Fibroblast of lung (primary cell): ENCODE results near the gene THRAP3. TPM values are rescaled to one million over a fixed set of nuclear protein-coding genes. Genes with fewer than 3 reads are reported as not detected.

Source experiments
- DNase-seq, 2 donors: peaks; one replicate each; pipeline versions ENCODE4 v3.0.0 to v3.0.0-alpha.2; 2010; ENCODE audit warnings: low read depth in 2 of 2
- H2AFZ ChIP-seq: 2 replicates; pipeline ENCODE4 v1.5.1; 2012; ENCODE audit warnings: low read length, control low read depth, inconsistent platforms
- H3K27ac ChIP-seq: 2 replicates; pipeline ENCODE4 v1.5.1; 2011; ENCODE audit warnings: low read length, control low read depth; ENCODE audit not compliant: insufficient read depth
- H3K27me3 ChIP-seq: 2 replicates; pipeline ENCODE4 v1.5.1; 2011; ENCODE audit warnings: mild to moderate bottlenecking, low read length; ENCODE audit not compliant: control insufficient read depth, insufficient read depth
- H3K36me3 ChIP-seq: 2 replicates; pipeline ENCODE4 v1.5.1; 2011; ENCODE audit warnings: low read length; ENCODE audit not compliant: control insufficient read depth, insufficient read depth
- H3K4me1 ChIP-seq: 2 replicates; pipeline ENCODE4 v1.5.1; 2011; ENCODE audit warnings: low read length; ENCODE audit not compliant: control insufficient read depth, insufficient read depth; ENCODE audit errors: extremely low read depth
- H3K4me2 ChIP-seq: 2 replicates; pipeline ENCODE4 v1.5.1; 2011; ENCODE audit warnings: low read length, control low read depth; ENCODE audit not compliant: insufficient read depth; ENCODE audit errors: extremely low read depth
- H3K4me3 ChIP-seq, 4 experiments: fragments of 200-600 bp in 1 of 4; sonication (generic) in 1 of 4; replicated peaks in 1 of 4; 2 replicates each; pipeline ENCODE4 v1.5.1; 2011 to 2016; ENCODE audit warnings: low read length in 4 of 4, low read depth in 3 of 4, mild to moderate bottlenecking in 3 of 4, control low read depth in 2 of 4, inconsistent platforms in 1 of 4, mixed read lengths in 1 of 4; ENCODE audit not compliant: insufficient read depth in 1 of 4; ENCODE audit errors: control extremely low read depth in 1 of 4
- H3K79me2 ChIP-seq: 2 replicates; pipeline ENCODE4 v1.5.1; 2012; ENCODE audit warnings: mild to moderate bottlenecking, low read length, inconsistent platforms; ENCODE audit not compliant: control insufficient read depth, insufficient read depth
- H3K9ac ChIP-seq: 2 replicates; pipeline ENCODE4 v1.5.1; 2011; ENCODE audit warnings: mild to moderate bottlenecking, low read length, control low read depth; ENCODE audit not compliant: insufficient read depth
- H3K9me3 ChIP-seq: 2 replicates; pipeline ENCODE4 v1.5.1; 2012; ENCODE audit warnings: low read depth, low read length; ENCODE audit not compliant: control insufficient read depth, insufficient read depth
- H4K20me1 ChIP-seq: 2 replicates; pipeline ENCODE4 v1.5.1; 2011; ENCODE audit warnings: low read length; ENCODE audit not compliant: control insufficient read depth, insufficient read depth; ENCODE audit errors: extremely low read depth
- EZH2 ChIP-seq: IDR thresholded peaks from 2 replicates; pipeline ENCODE4 v1.5.1; 2012; ENCODE audit warnings: low read length, control low read depth, mild to moderate bottlenecking; ENCODE audit errors: missing control alignments
- polyA plus RNA-seq, 2 donors: library from polyadenylated mRNA; depleted of rRNA in 1 of 2; stranded (reverse) in 1 of 2; unstranded in 1 of 2; fragments of >200 nt; gene quantifications; 2 replicates each; pipeline ENCODE4 v1.2.1, GENCODE V29; 2011 to 2012; ENCODE audit warnings: missing spikeins in 1 of 2
- total RNA-seq: library from RNA; depleted of rRNA; stranded (reverse); fragments of >200 nt; gene quantifications from 2 replicates; pipeline ENCODE4 v1.2.1, GENCODE V29; 2014
- TF ChIP-seq, protein P1 (sequence below), 2 donors: IDR thresholded peaks in 1 of 2; conservative IDR thresholded peaks in 1 of 2; 1 replicate in 1 of 2; 2 replicates in 1 of 2; pipeline ENCODE4 v1.5.1; 2011 to 2012; ENCODE audit warnings: low read length in 2 of 2, control low read depth in 1 of 2, inconsistent platforms in 1 of 2, low read depth in 1 of 2, mild to moderate bottlenecking in 1 of 2

The THRAP3 gene
- total and polyA plus RNA-seq, 2 donors (not counting 1 experiment from before 2014, with no cell fraction given): 92.5 to 97.5 TPM

DNA sequence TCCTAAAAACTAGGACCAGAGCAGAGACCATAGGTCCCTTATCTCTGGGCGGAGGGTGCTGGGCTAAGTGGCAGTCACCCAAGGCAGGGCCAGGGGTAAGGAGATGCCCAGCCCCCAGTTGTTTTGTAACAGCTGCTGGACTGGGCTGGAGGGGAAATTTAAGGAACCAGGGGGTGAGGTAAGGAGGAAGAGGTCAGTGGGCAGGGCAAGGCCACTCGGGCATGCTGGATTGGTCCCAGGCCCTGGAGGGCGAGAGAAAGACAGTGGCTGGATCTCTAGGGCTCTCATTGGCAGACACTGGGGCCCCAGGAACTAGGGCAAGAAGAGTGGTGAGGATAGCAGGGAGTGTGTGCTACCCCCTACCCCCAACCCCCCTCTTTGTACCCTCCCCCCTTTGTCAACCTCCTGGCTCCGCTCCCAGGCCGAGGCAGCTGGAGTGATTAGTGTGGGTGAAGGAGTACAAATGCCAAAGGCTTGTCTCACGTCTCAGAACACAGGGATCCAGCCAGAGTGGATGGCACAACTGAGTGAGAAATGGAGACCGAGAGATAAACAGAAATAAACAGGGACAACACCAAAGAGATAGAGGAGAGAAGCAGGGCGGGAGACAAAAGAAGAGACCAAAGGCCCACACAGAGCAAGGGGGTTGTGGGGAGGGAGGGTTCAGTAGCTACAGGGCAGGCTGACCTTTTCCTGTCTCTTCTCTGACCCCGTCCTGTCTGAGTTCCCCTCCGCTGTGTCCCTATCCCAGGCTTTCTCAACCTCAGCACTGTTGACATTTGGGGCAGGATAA is 20.5 kb upstream of the THRAP3 start:
- Histone ChIP-seq H3K27me3 (no peaks in the 10 kb centered on the region), H3K9ac (no peak overlapping the region), H3K4me2 (no peak overlapping the region), H3K79me2 (no peaks in the 10 kb centered on the region), H2AFZ (peak overlapping the region; percentile 68), H3K36me3 (no peaks in the 10 kb centered on the region), H3K27ac (peak overlapping the region; percentile 28), H3K9me3 (no peaks in the 10 kb centered on the region), H4K20me1 (no peaks in the 10 kb centered on the region), H3K4me1 (peaks cover 6% of the 10 kb centered on the region), H3K4me3 (no peak overlapping the region)
- TF ChIP-seq, protein P1, sequence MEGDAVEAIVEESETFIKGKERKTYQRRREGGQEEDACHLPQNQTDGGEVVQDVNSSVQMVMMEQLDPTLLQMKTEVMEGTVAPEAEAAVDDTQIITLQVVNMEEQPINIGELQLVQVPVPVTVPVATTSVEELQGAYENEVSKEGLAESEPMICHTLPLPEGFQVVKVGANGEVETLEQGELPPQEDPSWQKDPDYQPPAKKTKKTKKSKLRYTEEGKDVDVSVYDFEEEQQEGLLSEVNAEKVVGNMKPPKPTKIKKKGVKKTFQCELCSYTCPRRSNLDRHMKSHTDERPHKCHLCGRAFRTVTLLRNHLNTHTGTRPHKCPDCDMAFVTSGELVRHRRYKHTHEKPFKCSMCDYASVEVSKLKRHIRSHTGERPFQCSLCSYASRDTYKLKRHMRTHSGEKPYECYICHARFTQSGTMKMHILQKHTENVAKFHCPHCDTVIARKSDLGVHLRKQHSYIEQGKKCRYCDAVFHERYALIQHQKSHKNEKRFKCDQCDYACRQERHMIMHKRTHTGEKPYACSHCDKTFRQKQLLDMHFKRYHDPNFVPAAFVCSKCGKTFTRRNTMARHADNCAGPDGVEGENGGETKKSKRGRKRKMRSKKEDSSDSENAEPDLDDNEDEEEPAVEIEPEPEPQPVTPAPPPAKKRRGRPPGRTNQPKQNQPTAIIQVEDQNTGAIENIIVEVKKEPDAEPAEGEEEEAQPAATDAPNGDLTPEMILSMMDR (conservative IDR thresholded peaks at IDR 0.05 in 1 of 2, IDR thresholded peaks at IDR 0.05 in 1 of 2; ENCODE audit: low read depth in 1 of 2, low read length in 2 of 2): no peak
- TF ChIP-seq EZH2: no peak
- DNase-seq: peak; percentile 60 to 79

DNA sequence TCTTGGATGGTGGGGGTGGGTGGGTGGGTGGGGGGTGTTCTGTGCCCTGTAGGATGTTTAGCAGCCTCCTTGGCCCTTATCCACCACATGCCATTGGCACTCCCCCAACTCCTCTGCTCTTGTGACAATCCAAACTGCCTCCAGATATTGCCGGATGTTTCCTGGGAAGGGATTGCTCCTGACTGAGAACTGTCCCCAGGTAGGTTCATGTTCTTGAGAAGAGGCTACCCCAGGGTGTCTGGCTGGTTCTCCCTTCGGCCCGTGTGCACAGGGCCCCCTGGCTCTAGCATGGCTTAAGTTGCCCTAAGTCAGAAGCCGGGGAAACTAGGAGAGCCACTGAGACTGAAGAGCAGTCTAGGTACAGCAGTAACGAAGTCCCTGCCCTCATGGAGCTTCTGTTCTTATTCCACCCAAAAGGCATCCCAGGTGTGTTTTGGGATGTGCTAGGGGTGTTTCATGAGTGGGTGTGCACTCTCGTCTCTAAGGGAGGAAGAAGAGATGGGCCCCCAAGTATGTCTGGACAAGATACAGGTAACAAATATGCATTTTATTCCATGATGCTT is 19.8 kb upstream of the THRAP3 start:
- no peaks in the 10 kb centered on the region for H3K27me3 ChIP-seq
- peaks cover 6% of the 10 kb centered on the region for H3K4me1 ChIP-seq
- no peak overlapping the region for H3K27ac ChIP-seq
- no peak overlapping the region for H2AFZ ChIP-seq
- no peaks in the 10 kb centered on the region for H4K20me1 ChIP-seq
- H3K36me3 ChIP-seq: no peaks in the 10 kb centered on the region
- no peak overlapping the region for H3K9ac ChIP-seq
- H3K4me3 ChIP-seq: no peak overlapping the region
- no peaks in the 10 kb centered on the region for H3K9me3 ChIP-seq
- H3K4me2 ChIP-seq: peak overlapping the region; percentile 25
- no peak for TF ChIP-seq EZH2
- TF ChIP-seq, protein P1 (conservative IDR thresholded peaks at IDR 0.05 in 1 of 2, IDR thresholded peaks at IDR 0.05 in 1 of 2; ENCODE audit: low read depth in 1 of 2, low read length in 2 of 2): no peak
- no peaks in the 10 kb centered on the region for H3K79me2 ChIP-seq
- DNase-seq: peak in 1 of 2 donors; percentile 41

- no peaks in the 10 kb centered on the region for H3K79me2 ChIP-seq
- H4K20me1 ChIP-seq: no peaks in the 10 kb centered on the region
- peaks cover 6% of the 10 kb centered on the region for H3K4me1 ChIP-seq
- H3K9me3 ChIP-seq: no peaks in the 10 kb centered on the region
- no peak overlapping the region for H2AFZ ChIP-seq
- no peak for TF ChIP-seq EZH2
- TF ChIP-seq, protein P1 (conservative IDR thresholded peaks at IDR 0.05 in 1 of 2, IDR thresholded peaks at IDR 0.05 in 1 of 2; ENCODE audit: low read depth in 1 of 2, low read length in 2 of 2): no peak
- H3K27ac ChIP-seq: no peak overlapping the region
- DNase-seq: no peak
- H3K27me3 ChIP-seq: no peaks in the 10 kb centered on the region
- no peak overlapping the region for H3K9ac ChIP-seq
- H3K4me3 ChIP-seq: no peak overlapping the region
- H3K4me2 ChIP-seq: no peak overlapping the region
- no peaks in the 10 kb centered on the region for H3K36me3 ChIP-seq
These were observed 17.9 kb upstream of the THRAP3 start for GRCh38 chr1:36206323-36206858.
